HG02970 (cell line): ENCODE results near the gene ZNF280B.
"Not testable (repeated sequence)": the region's sequence is repeated elsewhere in the genome, so short reads cannot be mapped to it uniquely, and the experiment has no call there.

Experiments used
- ATAC-seq: cut with Tn5 transposase; IDR thresholded peaks from one replicate; pipeline ENCODE4 v1.9.1; 2021; ENCODE audit warnings: mild to moderate bottlenecking, moderate library complexity, moderate number of reproducible peaks; ENCODE audit not compliant: unreplicated experiment, low FRiP score

The ZNF280B gene

GRCh38 chr22:22465782-22466181 is 42.8 kb downstream of the ZNF280B start:
- no peak for ATAC-seq

GRCh38 chr22:22465094-22465602 is 43.4 kb downstream of the ZNF280B start:
- no peak for ATAC-seq

GRCh38 chr22:22464541-22465054 is 43.9 kb downstream of the ZNF280B start:
- ATAC-seq: no peak

- no peak for ATAC-seq
Measured at GRCh38 chr22:22463855-22464540, 44.5 kb downstream of the ZNF280B start.

DNA sequence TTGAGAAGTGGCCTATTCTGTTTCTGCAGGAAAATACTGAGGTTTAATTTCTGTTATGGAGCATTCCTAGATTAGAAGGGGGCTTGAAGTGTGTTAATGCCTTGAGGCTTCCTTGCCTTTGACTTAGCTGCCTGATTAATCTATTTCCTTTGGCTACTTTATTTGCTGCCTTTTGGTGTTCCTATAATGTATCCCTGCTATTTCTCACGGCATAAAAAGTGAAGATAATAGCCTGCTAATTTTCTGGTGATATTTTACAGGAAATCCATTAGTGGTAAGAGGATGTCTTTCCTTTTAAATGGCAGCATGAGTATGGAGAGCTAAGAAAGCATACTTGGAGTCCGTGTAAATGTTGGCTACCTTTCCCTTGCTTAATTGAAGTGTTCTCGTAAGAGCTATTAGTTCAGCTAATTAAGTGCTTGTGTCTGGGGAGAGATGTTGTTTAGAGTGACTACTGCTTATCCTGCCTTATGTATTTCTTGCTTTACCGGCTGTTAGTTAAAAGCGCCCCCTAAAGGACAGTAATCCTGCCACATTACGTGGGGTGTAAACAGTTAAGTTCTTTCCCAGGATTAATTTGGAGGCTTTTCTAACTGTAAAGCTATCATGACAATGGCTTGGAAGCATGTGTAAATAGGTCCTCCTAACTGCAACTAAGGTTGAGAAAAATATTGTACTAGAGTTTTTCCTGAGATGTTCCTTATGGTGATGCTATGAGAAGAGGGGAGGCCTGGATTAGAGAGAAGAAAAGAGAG is 45.6 kb downstream of the ZNF280B start:
- ATAC-seq: no peak

DNA sequence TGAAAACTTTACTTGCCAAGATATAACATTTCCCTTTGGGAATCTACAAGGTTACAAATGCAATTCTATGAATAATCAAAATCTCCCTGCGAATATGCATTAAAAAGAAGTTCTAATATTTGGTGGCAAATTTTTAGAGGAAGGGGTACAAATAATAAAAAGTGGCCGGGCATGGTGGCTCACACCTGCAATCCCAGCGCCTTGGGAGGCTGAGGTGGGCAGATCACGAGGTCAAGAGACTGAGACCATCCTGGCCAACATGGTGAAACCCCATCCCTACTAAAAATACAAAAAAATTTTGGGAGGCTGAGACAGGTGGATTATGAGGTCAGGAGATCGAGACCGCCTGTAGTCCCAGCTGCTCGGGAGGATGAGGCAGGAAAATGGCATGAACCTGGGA is 47.0 kb downstream of the ZNF280B start:
- ATAC-seq: no peak

GRCh38 chr22:22461111-22461510 is 47.4 kb downstream of the ZNF280B start:
- no peak for ATAC-seq

GRCh38 chr22:22460635-22461034 is 47.9 kb downstream of the ZNF280B start:
- ATAC-seq: no peak

GRCh38 chr22:22460060-22460459 is 48.5 kb downstream of the ZNF280B start:
- ATAC-seq: no peak

GRCh38 chr22:22458896-22459588 is 49.5 kb downstream of the ZNF280B start:
- ATAC-seq: no peak

- ATAC-seq: no peak
Measured at GRCh38 chr22:22458387-22458786, 50.2 kb downstream of the ZNF280B start.

DNA sequence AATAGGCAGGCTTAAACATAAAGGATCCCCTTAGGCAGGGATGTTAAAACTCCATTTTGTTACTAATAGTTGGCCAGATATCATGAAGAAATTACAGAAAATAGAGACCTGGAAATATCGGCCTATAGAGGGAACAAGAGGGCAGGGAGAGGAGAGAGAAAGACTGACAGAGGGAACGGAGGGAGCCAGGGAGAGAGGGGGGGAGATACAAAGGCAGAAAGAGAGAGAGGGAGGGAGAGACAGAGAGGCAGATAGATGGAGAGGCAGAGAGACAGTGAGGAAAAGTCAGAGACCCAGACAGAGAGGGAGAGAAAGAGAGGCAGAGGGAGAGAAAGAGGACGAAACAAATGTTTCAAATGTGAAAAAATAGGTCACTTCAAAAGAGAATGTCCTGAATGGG is 53.5 kb downstream of the ZNF280B start:
- no peak for ATAC-seq

GRCh38 chr22:22452996-22453686 is 55.4 kb downstream of the ZNF280B start:
- no peak for ATAC-seq

- ATAC-seq: no peak
Measured at GRCh38 chr22:22452211-22452610, 56.3 kb downstream of the ZNF280B start.

GRCh38 chr22:22450343-22450839 is 58.2 kb downstream of the ZNF280B start:
- no peak for ATAC-seq

DNA sequence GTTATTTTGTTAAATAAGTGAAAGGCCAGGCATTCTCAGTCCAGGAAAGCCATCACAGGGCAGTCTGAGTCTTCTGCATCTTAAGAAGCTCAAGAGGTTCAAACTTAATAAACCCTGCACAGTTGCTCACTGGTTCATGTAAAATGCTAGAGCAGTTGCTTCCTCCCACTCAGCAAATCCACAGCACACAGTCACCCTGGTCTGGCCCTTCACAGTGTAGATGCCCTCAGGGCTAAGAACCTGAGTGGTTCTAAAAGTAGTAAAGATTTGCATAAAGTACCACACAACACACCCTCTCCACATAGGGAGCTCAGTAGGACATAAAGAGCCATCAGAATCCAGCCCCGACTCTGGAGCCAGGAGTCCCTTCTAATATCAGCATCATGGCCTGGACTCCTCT is 58.7 kb downstream of the ZNF280B start:
- ATAC-seq: no peak

GRCh38 chr22:22446517-22446916 is 62.0 kb downstream of the ZNF280B start:
- no peak for ATAC-seq

DNA sequence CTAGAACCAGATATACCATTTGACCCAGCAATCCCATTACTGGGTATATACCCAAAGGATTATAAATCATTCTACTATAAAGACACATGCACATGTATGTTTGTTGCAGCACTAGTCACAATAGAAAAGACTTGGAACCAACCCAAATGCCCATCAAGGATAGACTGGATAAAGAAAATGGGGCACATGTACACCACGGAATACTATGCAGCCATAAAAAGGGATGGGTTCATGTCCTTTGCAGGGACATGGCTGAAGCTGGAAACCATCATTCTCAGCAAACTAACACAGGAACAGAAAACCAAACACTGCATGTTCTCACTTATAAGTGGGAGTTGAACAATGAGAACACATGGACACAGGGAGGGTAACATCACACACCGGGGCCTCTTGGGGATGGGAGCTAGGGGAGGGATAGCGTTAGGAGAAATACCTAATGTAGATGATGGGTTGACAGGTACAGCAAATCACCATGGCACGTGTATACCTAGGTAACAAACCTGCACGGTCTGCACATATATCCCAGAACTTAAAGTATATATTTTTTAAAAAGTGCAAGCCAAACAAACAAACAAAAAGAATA is 64.4 kb downstream of the ZNF280B start:
- not testable (repeated sequence) for ATAC-seq

- ATAC-seq: no peak
Measured at GRCh38 chr22:22442928-22443709, 65.4 kb downstream of the ZNF280B start.
